ENCODE data around the gene VPS51.

VPS51 gene

DNA sequence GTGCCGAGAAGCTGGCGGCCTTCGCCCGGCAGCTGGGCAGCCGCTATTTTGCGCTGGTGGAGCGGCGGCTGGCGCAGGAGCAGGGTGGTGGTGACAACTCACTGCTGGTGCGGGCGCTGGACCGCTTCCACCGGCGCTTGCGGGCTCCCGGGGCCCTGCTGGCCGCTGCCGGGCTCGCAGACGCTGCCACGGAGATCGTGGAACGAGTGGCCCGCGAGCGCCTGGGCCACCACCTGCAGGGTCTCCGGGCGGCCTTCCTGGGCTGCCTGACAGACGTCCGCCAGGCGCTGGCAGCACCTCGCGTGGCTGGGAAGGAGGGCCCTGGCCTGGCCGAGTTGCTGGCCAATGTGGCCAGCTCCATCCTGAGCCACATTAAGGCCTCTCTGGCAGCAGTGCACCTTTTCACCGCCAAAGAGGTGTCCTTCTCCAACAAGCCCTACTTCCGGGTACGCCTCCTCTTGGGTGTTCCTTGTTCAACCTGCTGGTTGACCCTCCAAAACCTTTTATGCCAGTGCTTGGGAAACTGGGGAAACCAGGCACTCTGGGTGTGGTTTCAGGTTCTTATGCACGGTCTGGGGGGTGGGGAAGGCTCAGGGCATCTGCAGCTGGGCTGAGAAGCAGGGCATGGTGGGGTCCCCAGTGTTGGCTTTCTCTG is 12.6 kb downstream of the VPS51 start:
- peaks cover 18% of the 10 kb centered on the region for H3K4me1 ChIP-seq (ENCODE audit: control insufficient read depth, insufficient read depth, low read length)
- peaks cover 20% of the 10 kb centered on the region for H3K36me3 ChIP-seq (ENCODE audit: control insufficient read depth, insufficient read depth, low read length)
- H3K4me3 ChIP-seq (ENCODE audit: low read depth, low read length), result no peak overlapping the region
- H3K27me3 ChIP-seq (ENCODE audit: control insufficient read depth, insufficient read depth, low read length), result no peaks in the 10 kb centered on the region
- no peak overlapping the region for H3K27ac ChIP-seq (ENCODE audit: low read depth, low read length)
- no peak overlapping the region for H3K9ac ChIP-seq (ENCODE audit: low read length)
- no peaks in the 10 kb centered on the region for H3K9me3 ChIP-seq (ENCODE audit: control insufficient read depth, insufficient read depth, low read depth, low read length)

DNA sequence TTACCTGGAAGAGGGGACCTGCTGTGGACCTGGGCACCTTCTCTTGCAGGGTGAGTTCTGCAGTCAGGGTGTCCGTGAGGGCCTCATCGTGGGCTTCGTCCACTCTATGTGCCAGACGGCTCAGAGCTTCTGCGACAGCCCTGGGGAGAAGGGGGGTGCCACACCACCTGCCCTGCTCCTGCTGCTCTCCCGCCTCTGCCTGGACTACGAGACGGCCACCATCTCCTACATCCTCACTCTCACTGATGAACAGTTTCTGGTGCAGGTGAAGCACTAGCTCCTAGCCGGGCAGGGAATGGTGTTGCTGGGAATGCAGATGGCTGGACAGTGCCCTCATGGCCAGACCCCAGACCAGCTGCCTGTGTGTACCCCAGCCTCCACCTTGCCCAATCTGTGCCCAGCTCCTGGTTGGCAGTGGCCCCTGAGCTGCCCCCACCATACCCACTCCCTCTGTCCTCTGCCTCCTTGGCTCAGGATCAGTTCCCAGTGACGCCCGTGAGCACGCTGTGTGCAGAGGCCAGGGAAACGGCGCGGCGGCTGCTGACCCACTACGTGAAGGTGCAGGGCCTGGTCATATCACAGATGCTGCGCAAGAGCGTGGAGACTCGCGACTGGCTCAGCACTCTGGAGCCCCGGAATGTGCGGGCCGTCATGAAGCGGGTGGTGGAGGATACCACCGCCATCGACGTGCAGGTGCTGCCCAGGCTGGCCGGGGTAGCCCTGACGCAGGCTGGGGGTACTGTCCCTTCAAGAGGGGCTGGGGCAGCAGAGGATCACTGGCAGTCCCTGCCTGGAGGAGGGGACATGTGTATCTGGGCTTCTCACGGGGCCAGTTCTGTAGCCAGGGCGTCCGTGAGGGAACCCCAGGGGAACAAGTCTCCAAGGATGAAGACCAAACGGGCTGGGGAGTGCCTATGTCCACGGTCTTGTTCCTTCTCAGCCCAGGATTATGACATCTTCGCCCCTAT is 13.5 kb downstream of the VPS51 start:
- no peaks in the 10 kb centered on the region for H3K27me3 ChIP-seq (ENCODE audit: control insufficient read depth, insufficient read depth, low read length)
- no peak overlapping the region for H3K4me3 ChIP-seq (ENCODE audit: low read depth, low read length)
- H3K9me3 ChIP-seq (ENCODE audit: control insufficient read depth, insufficient read depth, low read depth, low read length), result no peaks in the 10 kb centered on the region
- no peak overlapping the region for H3K27ac ChIP-seq (ENCODE audit: low read depth, low read length)
- peaks cover 23% of the 10 kb centered on the region for H3K36me3 ChIP-seq (ENCODE audit: control insufficient read depth, insufficient read depth, low read length)
- H3K9ac ChIP-seq (ENCODE audit: low read length), result no peak overlapping the region
- H3K4me1 ChIP-seq (ENCODE audit: control insufficient read depth, insufficient read depth, low read length), result peaks cover 18% of the 10 kb centered on the region

DNA sequence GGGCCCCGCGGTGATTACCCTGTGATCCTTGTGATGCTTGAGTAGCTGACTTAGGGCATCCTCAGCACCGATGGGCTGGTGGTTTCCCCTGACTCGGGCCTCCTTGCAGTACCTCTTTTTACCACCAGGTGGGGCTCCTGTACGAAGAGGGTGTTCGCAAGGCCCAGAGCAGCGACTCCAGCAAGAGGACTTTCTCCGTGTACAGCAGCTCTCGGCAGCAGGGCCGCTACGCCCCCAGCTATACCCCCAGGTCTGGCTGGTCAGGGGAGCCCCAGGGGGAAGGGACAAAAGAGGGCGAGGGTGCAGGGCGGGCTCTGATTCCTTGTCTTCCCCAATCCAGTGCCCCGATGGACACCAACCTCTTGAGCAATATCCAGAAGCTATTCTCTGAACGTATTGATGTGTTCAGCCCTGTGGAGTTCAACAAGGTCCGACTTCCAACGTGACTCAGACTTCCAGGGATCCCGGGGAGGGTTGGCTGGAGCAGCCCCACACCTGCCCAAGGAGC is 14.4 kb downstream of the VPS51 start:
- H3K27me3 ChIP-seq (ENCODE audit: control insufficient read depth, insufficient read depth, low read length), result no peaks in the 10 kb centered on the region
- no peak overlapping the region for H3K9ac ChIP-seq (ENCODE audit: low read length)
- no peak overlapping the region for H3K27ac ChIP-seq (ENCODE audit: low read depth, low read length)
- H3K4me3 ChIP-seq (ENCODE audit: low read depth, low read length), result no peak overlapping the region
- no peaks in the 10 kb centered on the region for H3K9me3 ChIP-seq (ENCODE audit: control insufficient read depth, insufficient read depth, low read depth, low read length)
- H3K4me1 ChIP-seq (ENCODE audit: control insufficient read depth, insufficient read depth, low read length), result peaks cover 18% of the 10 kb centered on the region
- peaks cover 30% of the 10 kb centered on the region for H3K36me3 ChIP-seq (ENCODE audit: control insufficient read depth, insufficient read depth, low read length)

DNA sequence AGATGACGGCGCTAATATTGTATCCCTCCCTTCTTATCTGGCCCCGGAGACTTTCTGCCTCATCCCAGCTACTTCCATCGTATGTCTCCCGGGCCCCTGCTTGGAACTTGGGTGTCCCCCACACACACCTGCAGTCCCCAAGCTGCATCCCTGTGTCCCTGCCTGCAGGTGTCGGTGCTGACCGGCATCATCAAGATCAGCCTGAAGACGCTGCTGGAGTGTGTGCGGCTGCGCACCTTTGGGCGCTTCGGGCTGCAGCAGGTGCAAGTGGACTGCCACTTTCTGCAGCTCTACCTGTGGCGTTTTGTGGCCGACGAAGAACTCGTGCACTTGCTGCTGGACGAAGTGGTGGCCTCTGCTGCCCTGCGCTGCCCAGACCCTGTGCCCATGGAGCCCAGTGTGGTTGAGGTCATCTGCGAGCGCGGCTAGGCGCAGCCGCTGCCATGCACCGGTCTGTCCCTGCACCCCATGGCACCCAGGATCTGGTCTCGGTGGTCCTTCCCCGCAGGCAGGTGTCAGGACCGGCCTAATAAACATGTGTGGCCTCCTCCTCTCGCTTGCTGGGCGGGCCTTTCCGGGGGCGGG is 15.2 kb downstream of the VPS51 start:
- no peak overlapping the region for H3K27ac ChIP-seq (ENCODE audit: low read depth, low read length)
- H3K9me3 ChIP-seq (ENCODE audit: control insufficient read depth, insufficient read depth, low read depth, low read length), result no peaks in the 10 kb centered on the region
- H3K4me3 ChIP-seq (ENCODE audit: low read depth, low read length), result peak overlapping the region; percentile 50
- no peaks in the 10 kb centered on the region for H3K27me3 ChIP-seq (ENCODE audit: control insufficient read depth, insufficient read depth, low read length)
- peaks cover 34% of the 10 kb centered on the region for H3K36me3 ChIP-seq (ENCODE audit: control insufficient read depth, insufficient read depth, low read length)
- H3K4me1 ChIP-seq (ENCODE audit: control insufficient read depth, insufficient read depth, low read length), result peaks cover 19% of the 10 kb centered on the region
- H3K9ac ChIP-seq (ENCODE audit: low read length), result no peak overlapping the region

DNA sequence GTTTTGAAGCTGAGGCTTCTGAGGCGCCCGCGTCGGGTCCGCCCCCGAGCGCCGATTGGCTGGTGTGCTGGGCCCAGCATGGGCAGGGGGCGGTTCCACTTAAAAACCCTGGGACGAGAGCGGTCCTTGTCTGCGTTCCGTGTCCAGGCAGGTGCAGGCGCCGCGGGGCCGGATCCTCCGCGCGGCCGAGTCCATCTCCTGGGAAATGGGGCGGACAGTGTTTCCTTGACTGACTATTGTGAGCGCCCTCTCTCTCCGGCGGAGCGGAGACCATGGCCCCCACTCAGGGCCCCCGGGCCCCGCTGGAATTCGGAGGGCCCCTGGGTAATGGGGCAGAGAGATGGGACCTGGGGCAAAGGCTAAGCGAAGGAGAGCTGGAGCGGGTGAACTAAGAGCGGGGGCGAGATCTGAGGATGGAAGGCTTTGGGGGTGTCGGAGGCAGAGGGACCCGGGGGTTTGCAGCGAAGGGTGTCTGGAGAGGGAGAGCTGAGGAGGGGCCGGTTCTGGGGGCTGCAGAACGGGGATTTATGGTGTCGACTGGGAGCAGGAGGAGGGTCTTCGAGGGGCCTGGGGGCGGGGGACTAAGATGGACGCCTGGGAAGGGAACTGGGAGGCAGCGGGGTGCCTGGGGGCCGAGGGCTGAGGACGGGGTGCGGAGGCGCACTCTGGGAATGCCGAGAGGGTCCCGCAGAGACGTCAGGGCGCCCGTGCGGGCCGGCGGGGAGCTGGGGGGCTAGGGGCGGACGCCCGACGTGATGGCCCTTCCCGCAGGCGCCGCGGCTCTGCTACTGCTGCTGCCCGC is 15.9 kb downstream of the VPS51 start, which contains the start of gene TM7SF2:
TSS of gene TM7SF2 (plus strand) at position 129 of the 802 bp plus-strand sequence. CDS start at position 273, 144 bp downstream.
- H3K27me3 ChIP-seq (ENCODE audit: control insufficient read depth, insufficient read depth, low read length), result no peaks in the 10 kb centered on the region
- H3K36me3 ChIP-seq (ENCODE audit: control insufficient read depth, insufficient read depth, low read length), result peaks cover 34% of the 10 kb centered on the region
- H3K9ac ChIP-seq (ENCODE audit: low read length), result peak within 1 kb of the TSS; percentile 79
- H3K4me1 ChIP-seq (ENCODE audit: control insufficient read depth, insufficient read depth, low read length), result peaks cover 25% of the 10 kb centered on the region
- H3K4me3 ChIP-seq (ENCODE audit: low read depth, low read length), result peak within 1 kb of the TSS; percentile 84
- peak within 1 kb of the TSS; percentile 65; the same call in 1 of the 2 replicates for H3K27ac ChIP-seq (ENCODE audit: low read depth, low read length)
- no peaks in the 10 kb centered on the region for H3K9me3 ChIP-seq (ENCODE audit: control insufficient read depth, insufficient read depth, low read depth, low read length)

DNA sequence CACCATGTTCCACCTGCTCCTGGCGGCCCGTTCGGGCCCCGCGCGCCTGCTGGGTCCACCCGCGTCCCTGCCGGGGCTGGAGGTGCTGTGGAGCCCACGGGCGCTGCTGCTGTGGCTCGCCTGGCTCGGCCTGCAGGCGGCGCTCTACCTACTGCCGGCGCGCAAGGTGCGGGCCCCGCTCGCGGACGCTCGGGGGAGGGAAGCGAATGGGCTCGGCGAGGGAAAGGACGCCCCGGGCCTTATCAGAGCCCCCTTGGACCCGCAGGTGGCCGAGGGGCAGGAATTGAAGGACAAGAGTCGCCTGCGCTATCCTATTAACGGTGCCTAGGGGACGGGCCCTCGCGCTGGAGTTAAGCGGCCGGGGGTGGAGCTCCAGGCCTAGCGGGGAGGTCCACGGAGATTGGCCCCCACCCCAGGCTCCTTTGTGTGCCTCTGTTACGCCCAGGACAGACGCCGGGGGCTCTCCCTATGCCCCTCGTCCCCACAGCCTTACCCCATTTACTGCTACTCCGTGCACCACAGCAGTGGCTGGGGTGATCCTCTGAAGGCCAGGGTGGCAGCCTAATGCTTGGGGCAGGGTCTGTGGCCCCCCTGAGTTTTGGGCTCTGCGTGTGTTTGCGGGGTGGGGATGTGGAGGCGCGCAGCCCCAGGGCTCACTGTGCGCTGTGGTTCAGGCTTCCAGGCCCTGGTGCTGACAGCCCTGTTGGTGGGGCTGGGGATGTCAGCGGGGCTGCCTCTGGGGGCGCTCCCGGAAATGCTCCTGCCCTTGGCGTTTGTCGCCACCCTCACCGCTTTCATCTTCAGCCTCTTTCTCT is 16.7 kb downstream of the VPS51 start:
- Histone ChIP-seq H3K27ac (ENCODE audit: low read depth, low read length) (peak overlapping the region; percentile 65; the same call in 1 of the 2 replicates), H3K36me3 (ENCODE audit: control insufficient read depth, insufficient read depth, low read length) (peaks cover 28% of the 10 kb centered on the region)

DNA sequence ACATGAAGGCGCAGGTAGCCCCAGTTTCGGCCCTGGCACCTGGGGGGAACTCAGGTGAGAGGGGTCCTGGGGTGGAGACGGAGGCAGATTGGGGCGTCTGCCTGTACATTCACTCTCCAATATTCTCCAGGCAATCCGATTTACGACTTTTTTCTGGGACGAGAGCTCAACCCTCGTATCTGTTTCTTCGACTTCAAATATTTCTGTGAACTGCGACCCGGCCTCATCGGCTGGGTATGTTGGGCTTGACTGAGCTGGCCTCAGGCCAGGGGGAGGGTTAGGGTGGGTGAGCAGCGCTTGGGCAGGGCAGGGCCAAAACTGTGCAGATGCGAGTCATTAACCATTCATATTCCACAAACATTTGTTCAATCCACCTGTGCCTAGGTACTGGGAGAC is 17.3 kb downstream of the VPS51 start:
- Histone ChIP-seq H3K4me3 (ENCODE audit: low read depth, low read length) (peak overlapping the region; percentile 84), H3K27ac (ENCODE audit: low read depth, low read length) (no peak overlapping the region; the same call in 1 of the 2 replicates), H3K9ac (ENCODE audit: low read length) (no peak overlapping the region), H3K4me1 (ENCODE audit: control insufficient read depth, insufficient read depth, low read length) (peaks cover 25% of the 10 kb centered on the region), H3K27me3 (ENCODE audit: control insufficient read depth, insufficient read depth, low read length) (no peaks in the 10 kb centered on the region), H3K9me3 (ENCODE audit: control insufficient read depth, insufficient read depth, low read depth, low read length) (no peaks in the 10 kb centered on the region), H3K36me3 (ENCODE audit: control insufficient read depth, insufficient read depth, low read length) (peaks cover 32% of the 10 kb centered on the region)

More for the DNA sequence above, 16.7 kb downstream of the VPS51 start:
- peak overlapping the region; percentile 84 for H3K4me3 ChIP-seq (ENCODE audit: low read depth, low read length)
- H3K9ac ChIP-seq (ENCODE audit: low read length), result peak overlapping the region; percentile 79
- no peaks in the 10 kb centered on the region for H3K9me3 ChIP-seq (ENCODE audit: control insufficient read depth, insufficient read depth, low read depth, low read length)
- H3K27me3 ChIP-seq (ENCODE audit: control insufficient read depth, insufficient read depth, low read length), result no peaks in the 10 kb centered on the region
- H3K4me1 ChIP-seq (ENCODE audit: control insufficient read depth, insufficient read depth, low read length), result peaks cover 25% of the 10 kb centered on the region

DNA sequence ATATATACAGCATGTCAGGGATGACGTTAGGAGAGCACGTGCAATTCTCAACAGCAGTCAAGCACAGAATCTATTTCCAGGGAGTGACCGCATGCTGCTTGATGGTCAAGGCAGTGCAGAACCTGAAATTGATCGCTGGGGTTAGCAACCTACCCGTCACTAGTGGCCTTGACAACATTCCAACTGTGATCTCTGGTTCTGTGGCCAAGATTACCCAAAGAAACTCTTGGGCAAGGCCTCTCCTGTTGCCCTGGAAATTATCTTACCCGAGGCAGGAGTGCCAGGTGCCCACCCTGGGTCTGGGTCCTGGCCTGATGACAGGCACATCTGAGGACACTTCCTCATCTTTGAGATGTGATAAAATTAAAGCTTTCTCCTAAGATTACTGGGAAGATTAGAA is 17.8 kb downstream of the VPS51 start:
- Histone ChIP-seq H3K4me3 (ENCODE audit: low read depth, low read length) (no peak overlapping the region), H3K27ac (ENCODE audit: low read depth, low read length) (no peak overlapping the region), H3K4me1 (ENCODE audit: control insufficient read depth, insufficient read depth, low read length) (peaks cover 25% of the 10 kb centered on the region), H3K36me3 (ENCODE audit: control insufficient read depth, insufficient read depth, low read length) (peaks cover 36% of the 10 kb centered on the region), H3K9me3 (ENCODE audit: control insufficient read depth, insufficient read depth, low read depth, low read length) (no peaks in the 10 kb centered on the region), H3K9ac (ENCODE audit: low read length) (no peak overlapping the region), H3K27me3 (ENCODE audit: control insufficient read depth, insufficient read depth, low read length) (no peaks in the 10 kb centered on the region)

DNA sequence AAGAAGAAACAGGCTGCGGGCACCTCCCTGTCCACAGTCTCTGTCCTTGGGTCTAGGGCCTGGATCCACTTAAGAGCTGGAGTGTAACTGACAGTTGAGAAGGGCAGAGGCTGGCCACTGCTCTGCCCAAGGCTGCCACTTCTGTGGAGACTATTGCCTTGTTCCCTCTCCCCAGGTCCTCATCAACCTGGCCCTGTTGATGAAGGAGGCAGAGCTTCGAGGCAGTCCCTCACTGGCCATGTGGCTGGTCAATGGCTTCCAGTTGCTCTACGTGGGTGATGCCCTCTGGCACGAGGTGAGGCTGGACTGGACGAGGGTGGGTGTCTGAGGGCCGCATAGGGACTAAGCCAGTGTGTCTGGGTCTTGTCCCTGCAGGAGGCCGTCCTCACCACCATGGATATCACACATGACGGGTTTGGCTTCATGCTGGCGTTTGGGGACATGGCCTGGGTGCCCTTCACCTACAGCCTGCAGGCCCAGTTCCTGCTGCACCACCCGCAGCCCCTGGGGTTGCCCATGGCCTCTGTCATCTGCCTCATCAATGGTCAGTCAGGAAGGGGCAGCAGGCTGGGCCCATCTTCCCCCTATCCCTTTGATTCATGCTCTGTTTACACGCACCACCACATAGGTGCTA is 18.6 kb downstream of the VPS51 start:
- no peak overlapping the region for H3K9ac ChIP-seq (ENCODE audit: low read length)
- peaks cover 25% of the 10 kb centered on the region for H3K4me1 ChIP-seq (ENCODE audit: control insufficient read depth, insufficient read depth, low read length)
- H3K27ac ChIP-seq (ENCODE audit: low read depth, low read length), result no peak overlapping the region
- H3K36me3 ChIP-seq (ENCODE audit: control insufficient read depth, insufficient read depth, low read length), result peaks cover 38% of the 10 kb centered on the region
- no peaks in the 10 kb centered on the region for H3K27me3 ChIP-seq (ENCODE audit: control insufficient read depth, insufficient read depth, low read length)
- no peak overlapping the region for H3K4me3 ChIP-seq (ENCODE audit: low read depth, low read length)
- H3K9me3 ChIP-seq (ENCODE audit: control insufficient read depth, insufficient read depth, low read depth, low read length), result no peaks in the 10 kb centered on the region

Measured in HUES6 (cell line).